ES-I3 (cell line): Measurements from ENCODE around the gene EYA3.

Source experiments
- H3K36me3 ChIP-seq: 2 replicates; pipeline ENCODE4 v1.6.1; 2013; ENCODE audit warnings: mild to moderate bottlenecking, low read length, control low read depth, moderate library complexity; ENCODE audit not compliant: insufficient read depth
- H3K4me1 ChIP-seq: 2 replicates; pipeline ENCODE4 v1.6.1; 2013; ENCODE audit warnings: mild to moderate bottlenecking, control low read depth, low read length; ENCODE audit not compliant: insufficient read depth
- H3K9ac ChIP-seq: 2 replicates; pipeline ENCODE4 v1.6.1; 2013; ENCODE audit warnings: low read depth, mild to moderate bottlenecking, low read length, moderate library complexity
- H3K9me3 ChIP-seq: 2 replicates; pipeline ENCODE4 v1.6.1; 2013; ENCODE audit warnings: mild to moderate bottlenecking, low read length, moderate library complexity; ENCODE audit not compliant: control insufficient read depth, insufficient read depth

Gene EYA3

GRCh38 chr1:27928216-27928954 lies 160.0 kb downstream of the EYA3 start:
- H3K36me3 ChIP-seq, result no peaks in the 10 kb centered on the region
- H3K4me1 ChIP-seq, result peaks cover 7% of the 10 kb centered on the region; the same call in 1 of the 2 replicates
- no peaks in the 10 kb centered on the region for H3K9me3 ChIP-seq
- no peak overlapping the region for H3K9ac ChIP-seq

GRCh38 chr1:27922272-27922671 lies 166.1 kb downstream of the EYA3 start:
- H3K36me3 ChIP-seq, result no peaks in the 10 kb centered on the region
- H3K9me3 ChIP-seq, result no peaks in the 10 kb centered on the region
- no peak overlapping the region for H3K9ac ChIP-seq
- H3K4me1 ChIP-seq, result no peaks in the 10 kb centered on the region
